Activated gamma-delta T cell (primary cell): ENCODE data around the gene POLRMT.

Source experiments
- DNase-seq: peaks from one replicate; lab custom pipeline; 2025; lab: John Stamatoyannopoulos, UW

Gene POLRMT

GRCh38 chr19:579111-579841 is 54.1 kb downstream of the POLRMT start:
- no peak for DNase-seq

- no peak for DNase-seq
Observed at GRCh38 chr19:577439-578392, 55.6 kb downstream of the POLRMT start.

- no peak for DNase-seq
Observed at GRCh38 chr19:576768-577438, 56.4 kb downstream of the POLRMT start.

GRCh38 chr19:575527-576506 is 57.5 kb downstream of the POLRMT start:
- DNase-seq: no peak

GRCh38 chr19:574658-575526 is 58.4 kb downstream of the POLRMT start:
- no peak for DNase-seq

- DNase-seq: no peak
Observed at GRCh38 chr19:573519-573825, 59.9 kb downstream of the POLRMT start.

GRCh38 chr19:572743-573518 is 60.4 kb downstream of the POLRMT start:
- no peak for DNase-seq

GRCh38 chr19:572140-572742 is 61.1 kb downstream of the POLRMT start, which contains the start of gene BSG:
Gene BSG (plus strand): TSS chr19:572596. CDS start chr19:572635, 39 bp downstream.
- DNase-seq: peak; percentile 99

- DNase-seq: no peak
Observed at GRCh38 chr19:571566-571974, 61.8 kb downstream of the POLRMT start.

GRCh38 chr19:570937-571565 is 62.3 kb downstream of the POLRMT start:
- no peak for DNase-seq

GRCh38 chr19:570251-570686 is 63.1 kb downstream of the POLRMT start:
- no peak for DNase-seq

- DNase-seq: no peak
Observed at GRCh38 chr19:567296-567900, 65.9 kb downstream of the POLRMT start.
